HepG2 (cell line): ENCODE data around the gene MIB2. TPM values are rescaled to one million over a fixed set of nuclear protein-coding genes. Genes with fewer than 3 reads are reported as not detected.
A peak's percentile ranks its signal among the peaks of the same experiment; 100 is the strongest.

ENCODE experiments used
- ZNF724P ChIP-seq: sonication (generic); formaldehyde crosslinking; IDR thresholded peaks from 2 replicates; pipeline ENCODE4 v1.8.0; 2022; ENCODE audit warnings: missing genetic modification reagents, borderline replicate concordance
- polyA plus RNA-seq, 8 experiments: library from polyadenylated mRNA; depleted of rRNA in 3 of 8; stranded (reverse) in 7 of 8; unstranded in 1 of 8; fragments of >200 nt; fragmentation: Illumina TruSeq in 4 of 8; extraction: Trizol in 4 of 8; gene quantifications; 2 replicates each; pipeline versions ENCODE4 v1.2.1 to v1.2.3, GENCODE V29; 2011 to 2016; ENCODE audit warnings: low read depth in 4 of 8, missing spikeins in 1 of 8, mixed read lengths in 1 of 8; ENCODE audit not compliant: insufficient read depth in 1 of 8
- total RNA-seq, 5 experiments: library from RNA; depleted of rRNA; stranded (reverse); fragments of >200 nt; fragmentation: Illumina TruSeq; extraction: Trizol; gene quantifications; 2 replicates each; pipeline ENCODE4 v1.2.3, GENCODE V29; 2016; ENCODE audit warnings: low read depth in 1 of 5
- TF ChIP-seq, protein P1 (sequence below): sonication (generic); formaldehyde crosslinking; IDR thresholded peaks from 2 replicates; pipeline ENCODE4 v1.5.1; 2020; ENCODE audit warnings: missing genetic modification reagents, mild to moderate bottlenecking, borderline replicate concordance
- TF ChIP-seq, protein P2 (sequence below): sonication (generic); formaldehyde crosslinking; IDR thresholded peaks from 2 replicates; pipeline ENCODE4 v1.5.1; 2020; ENCODE audit warnings: missing genetic modification reagents, mild to moderate bottlenecking, borderline replicate concordance
- TF ChIP-seq, protein P3 (sequence below): sonication (generic); formaldehyde crosslinking; IDR thresholded peaks from 2 replicates; pipeline ENCODE4 v1.5.1; 2020; ENCODE audit warnings: mild to moderate bottlenecking, missing genetic modification reagents, borderline replicate concordance

The MIB2 gene
- total and polyA plus RNA-seq, 2 of the 13 experiments (the other 11 are each of a cell fraction or from before 2014, with no cell fraction given), result 19.9 to 30.4 TPM

DNA sequence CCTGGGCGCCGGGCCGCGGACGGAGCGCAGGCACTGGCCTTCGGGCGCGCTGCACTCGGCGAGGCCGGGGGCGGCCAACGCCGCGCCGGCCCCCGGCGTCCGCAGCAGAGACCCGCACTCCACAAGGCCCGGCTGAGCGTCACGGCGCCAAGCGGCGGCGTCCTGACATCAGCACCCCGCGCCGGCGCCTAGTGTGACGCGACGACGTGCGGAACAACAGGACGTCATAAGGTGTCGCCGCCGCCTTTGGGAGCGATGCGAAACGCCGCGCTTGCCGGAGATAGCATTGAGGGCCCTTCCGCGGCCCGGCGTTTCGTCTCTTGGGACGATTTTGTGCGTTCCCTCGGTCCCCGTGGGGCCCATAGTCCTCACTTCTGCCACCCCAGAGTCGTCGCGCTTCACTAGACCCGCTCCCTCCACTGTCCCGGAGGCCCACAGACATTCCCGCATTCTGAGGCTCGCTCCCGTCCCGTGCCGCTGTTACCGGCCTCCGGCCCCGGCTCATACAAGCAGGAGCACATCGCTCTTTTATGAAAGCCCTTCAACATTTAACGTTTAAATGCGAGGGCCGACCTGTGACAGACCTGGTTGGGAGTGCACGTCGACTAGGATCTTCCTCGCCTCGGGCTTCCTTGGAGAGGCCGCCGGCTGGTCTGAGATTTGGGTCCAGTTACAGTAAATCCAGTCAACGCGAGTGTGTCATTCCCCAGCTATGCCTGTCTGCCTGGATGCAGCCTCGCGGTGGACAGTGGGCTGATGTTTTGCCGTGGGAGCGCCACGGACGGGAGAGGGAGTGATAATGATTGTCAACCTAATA is 40.4 kb upstream of the MIB2 start, which contains the start of gene SSU72 (continued):
- TF ChIP-seq, protein P1, sequence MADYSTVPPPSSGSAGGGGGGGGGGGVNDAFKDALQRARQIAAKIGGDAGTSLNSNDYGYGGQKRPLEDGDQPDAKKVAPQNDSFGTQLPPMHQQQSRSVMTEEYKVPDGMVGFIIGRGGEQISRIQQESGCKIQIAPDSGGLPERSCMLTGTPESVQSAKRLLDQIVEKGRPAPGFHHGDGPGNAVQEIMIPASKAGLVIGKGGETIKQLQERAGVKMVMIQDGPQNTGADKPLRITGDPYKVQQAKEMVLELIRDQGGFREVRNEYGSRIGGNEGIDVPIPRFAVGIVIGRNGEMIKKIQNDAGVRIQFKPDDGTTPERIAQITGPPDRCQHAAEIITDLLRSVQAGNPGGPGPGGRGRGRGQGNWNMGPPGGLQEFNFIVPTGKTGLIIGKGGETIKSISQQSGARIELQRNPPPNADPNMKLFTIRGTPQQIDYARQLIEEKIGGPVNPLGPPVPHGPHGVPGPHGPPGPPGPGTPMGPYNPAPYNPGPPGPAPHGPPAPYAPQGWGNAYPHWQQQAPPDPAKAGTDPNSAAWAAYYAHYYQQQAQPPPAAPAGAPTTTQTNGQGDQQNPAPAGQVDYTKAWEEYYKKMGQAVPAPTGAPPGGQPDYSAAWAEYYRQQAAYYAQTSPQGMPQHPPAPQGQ (CRISPR knock-in tag), result 0 out of 2 replicates have a peak, but pooled peaks have one; percentile 48
- TF ChIP-seq ZNF724P (CRISPR knock-in tag), result no peak
- TF ChIP-seq, protein P2, sequence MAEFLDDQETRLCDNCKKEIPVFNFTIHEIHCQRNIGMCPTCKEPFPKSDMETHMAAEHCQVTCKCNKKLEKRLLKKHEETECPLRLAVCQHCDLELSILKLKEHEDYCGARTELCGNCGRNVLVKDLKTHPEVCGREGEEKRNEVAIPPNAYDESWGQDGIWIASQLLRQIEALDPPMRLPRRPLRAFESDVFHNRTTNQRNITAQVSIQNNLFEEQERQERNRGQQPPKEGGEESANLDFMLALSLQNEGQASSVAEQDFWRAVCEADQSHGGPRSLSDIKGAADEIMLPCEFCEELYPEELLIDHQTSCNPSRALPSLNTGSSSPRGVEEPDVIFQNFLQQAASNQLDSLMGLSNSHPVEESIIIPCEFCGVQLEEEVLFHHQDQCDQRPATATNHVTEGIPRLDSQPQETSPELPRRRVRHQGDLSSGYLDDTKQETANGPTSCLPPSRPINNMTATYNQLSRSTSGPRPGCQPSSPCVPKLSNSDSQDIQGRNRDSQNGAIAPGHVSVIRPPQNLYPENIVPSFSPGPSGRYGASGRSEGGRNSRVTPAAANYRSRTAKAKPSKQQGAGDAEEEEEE (CRISPR knock-in tag), result no peak
- TF ChIP-seq, protein P3, sequence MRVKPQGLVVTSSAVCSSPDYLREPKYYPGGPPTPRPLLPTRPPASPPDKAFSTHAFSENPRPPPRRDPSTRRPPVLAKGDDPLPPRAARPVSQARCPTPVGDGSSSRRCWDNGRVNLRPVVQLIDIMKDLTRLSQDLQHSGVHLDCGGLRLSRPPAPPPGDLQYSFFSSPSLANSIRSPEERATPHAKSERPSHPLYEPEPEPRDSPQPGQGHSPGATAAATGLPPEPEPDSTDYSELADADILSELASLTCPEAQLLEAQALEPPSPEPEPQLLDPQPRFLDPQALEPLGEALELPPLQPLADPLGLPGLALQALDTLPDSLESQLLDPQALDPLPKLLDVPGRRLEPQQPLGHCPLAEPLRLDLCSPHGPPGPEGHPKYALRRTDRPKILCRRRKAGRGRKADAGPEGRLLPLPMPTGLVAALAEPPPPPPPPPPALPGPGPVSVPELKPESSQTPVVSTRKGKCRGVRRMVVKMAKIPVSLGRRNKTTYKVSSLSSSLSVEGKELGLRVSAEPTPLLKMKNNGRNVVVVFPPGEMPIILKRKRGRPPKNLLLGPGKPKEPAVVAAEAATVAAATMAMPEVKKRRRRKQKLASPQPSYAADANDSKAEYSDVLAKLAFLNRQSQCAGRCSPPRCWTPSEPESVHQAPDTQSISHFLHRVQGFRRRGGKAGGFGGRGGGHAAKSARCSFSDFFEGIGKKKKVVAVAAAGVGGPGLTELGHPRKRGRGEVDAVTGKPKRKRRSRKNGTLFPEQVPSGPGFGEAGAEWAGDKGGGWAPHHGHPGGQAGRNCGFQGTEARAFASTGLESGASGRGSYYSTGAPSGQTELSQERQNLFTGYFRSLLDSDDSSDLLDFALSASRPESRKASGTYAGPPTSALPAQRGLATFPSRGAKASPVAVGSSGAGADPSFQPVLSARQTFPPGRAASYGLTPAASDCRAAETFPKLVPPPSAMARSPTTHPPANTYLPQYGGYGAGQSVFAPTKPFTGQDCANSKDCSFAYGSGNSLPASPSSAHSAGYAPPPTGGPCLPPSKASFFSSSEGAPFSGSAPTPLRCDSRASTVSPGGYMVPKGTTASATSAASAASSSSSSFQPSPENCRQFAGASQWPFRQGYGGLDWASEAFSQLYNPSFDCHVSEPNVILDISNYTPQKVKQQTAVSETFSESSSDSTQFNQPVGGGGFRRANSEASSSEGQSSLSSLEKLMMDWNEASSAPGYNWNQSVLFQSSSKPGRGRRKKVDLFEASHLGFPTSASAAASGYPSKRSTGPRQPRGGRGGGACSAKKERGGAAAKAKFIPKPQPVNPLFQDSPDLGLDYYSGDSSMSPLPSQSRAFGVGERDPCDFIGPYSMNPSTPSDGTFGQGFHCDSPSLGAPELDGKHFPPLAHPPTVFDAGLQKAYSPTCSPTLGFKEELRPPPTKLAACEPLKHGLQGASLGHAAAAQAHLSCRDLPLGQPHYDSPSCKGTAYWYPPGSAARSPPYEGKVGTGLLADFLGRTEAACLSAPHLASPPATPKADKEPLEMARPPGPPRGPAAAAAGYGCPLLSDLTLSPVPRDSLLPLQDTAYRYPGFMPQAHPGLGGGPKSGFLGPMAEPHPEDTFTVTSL (CRISPR knock-in tag), result no peak
- TF ChIP-seq, all 625 proteins: peak for 200
